Measurements from ENCODE around the gene CLEC7A. TPM values are rescaled to one million over a fixed set of nuclear protein-coding genes. Genes with fewer than 3 reads are reported as not detected.

Gene CLEC7A
- total RNA-seq, 6 experiments from 2014 or later = not detected

DNA sequence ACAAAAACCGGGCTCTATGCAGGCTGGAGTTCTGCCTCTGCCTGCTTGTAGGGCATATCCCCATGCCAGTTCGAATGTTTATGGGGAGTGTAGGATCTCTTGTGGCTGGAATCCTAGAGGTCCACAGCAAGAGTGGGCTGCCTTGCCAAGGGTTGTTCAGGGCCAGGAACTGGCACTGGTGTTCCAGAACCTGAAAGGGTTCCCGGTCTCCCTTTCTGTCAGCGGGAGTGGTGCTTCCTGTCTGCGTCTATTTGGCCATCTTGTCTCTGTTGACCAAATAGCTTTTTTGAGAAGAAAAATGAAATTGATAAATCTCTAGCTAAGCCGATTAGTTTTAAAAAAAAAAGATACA, 24.1 kb upstream of the CLEC7A start:
- no peaks in the 10 kb centered on the region for H3K27me3 Mint-ChIP-seq (ENCODE audit: insufficient read depth)
- peak overlapping the region; percentile 80 for H3K4me3 Mint-ChIP-seq
- no peak for DNase-seq
- TF ChIP-seq, protein P1, sequence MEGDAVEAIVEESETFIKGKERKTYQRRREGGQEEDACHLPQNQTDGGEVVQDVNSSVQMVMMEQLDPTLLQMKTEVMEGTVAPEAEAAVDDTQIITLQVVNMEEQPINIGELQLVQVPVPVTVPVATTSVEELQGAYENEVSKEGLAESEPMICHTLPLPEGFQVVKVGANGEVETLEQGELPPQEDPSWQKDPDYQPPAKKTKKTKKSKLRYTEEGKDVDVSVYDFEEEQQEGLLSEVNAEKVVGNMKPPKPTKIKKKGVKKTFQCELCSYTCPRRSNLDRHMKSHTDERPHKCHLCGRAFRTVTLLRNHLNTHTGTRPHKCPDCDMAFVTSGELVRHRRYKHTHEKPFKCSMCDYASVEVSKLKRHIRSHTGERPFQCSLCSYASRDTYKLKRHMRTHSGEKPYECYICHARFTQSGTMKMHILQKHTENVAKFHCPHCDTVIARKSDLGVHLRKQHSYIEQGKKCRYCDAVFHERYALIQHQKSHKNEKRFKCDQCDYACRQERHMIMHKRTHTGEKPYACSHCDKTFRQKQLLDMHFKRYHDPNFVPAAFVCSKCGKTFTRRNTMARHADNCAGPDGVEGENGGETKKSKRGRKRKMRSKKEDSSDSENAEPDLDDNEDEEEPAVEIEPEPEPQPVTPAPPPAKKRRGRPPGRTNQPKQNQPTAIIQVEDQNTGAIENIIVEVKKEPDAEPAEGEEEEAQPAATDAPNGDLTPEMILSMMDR (IDR thresholded peaks at IDR 0.05) = no peak
- peaks cover 5% of the 10 kb centered on the region; the same call in 1 of the 2 replicates for H3K9me3 Mint-ChIP-seq
- peaks cover 42% of the 10 kb centered on the region for H3K4me1 Mint-ChIP-seq (ENCODE audit: low read depth)
- peak overlapping the region; percentile 80 for H3K27ac Mint-ChIP-seq
- H3K36me3 Mint-ChIP-seq (ENCODE audit: low read depth) = peaks cover 9% of the 10 kb centered on the region; the same call in 1 of the 2 replicates

DNA sequence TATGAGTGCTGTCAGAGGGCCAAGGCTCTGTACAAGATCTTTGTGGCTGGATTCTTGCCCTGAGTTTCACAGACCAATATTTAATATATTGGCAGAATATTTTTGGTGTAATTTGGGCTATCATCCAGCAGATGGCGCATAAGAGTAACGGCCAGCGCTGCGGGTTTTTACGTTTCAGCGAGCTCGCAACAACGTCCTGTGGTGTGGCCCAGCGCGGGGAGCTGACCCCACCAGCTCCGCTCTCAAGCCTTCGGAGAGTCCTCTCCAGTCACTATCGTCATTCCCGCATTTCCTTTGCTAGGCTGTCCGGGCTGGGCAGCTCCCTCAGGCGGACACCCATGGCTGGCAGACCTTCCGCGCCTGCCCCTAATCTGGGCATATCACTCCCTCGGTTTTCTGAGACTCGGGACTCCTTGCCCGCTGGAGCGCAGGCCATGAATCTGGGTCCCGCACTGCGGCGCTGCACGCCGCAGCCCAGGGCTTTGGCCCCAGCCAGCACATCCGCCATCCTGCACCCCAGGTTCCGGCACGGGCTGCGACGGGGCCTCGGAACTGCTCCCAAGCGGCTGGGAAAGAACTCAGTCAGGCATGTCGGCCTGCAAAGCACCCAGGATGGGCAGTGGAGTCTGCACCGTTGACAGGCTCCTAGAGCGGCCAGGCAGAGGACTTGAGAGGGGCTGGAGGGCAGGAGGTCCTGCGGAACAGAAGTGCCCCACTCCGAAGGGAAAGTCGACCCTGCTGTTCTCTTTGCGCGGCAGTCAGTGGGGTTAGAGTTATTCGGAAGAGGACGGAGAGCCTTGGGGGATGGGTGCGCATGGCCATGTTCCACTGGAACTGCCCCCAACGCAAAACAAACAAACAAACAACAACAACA, 23.5 kb upstream of the CLEC7A start:
- TF ChIP-seq, protein P1 (IDR thresholded peaks at IDR 0.05) = peak; percentile 94
- H3K9me3 Mint-ChIP-seq = peaks cover 5% of the 10 kb centered on the region; the same call in 1 of the 2 replicates
- peaks cover 9% of the 10 kb centered on the region; the same call in 1 of the 2 replicates for H3K36me3 Mint-ChIP-seq (ENCODE audit: low read depth)
- H3K4me3 Mint-ChIP-seq = peak overlapping the region; percentile 80
- H3K4me1 Mint-ChIP-seq (ENCODE audit: low read depth) = peaks cover 36% of the 10 kb centered on the region
- H3K27ac Mint-ChIP-seq = peak overlapping the region; percentile 80
- DNase-seq = peak; percentile 63
- H3K27me3 Mint-ChIP-seq (ENCODE audit: insufficient read depth) = no peaks in the 10 kb centered on the region; the same call in 1 of the 2 replicates

DNA sequence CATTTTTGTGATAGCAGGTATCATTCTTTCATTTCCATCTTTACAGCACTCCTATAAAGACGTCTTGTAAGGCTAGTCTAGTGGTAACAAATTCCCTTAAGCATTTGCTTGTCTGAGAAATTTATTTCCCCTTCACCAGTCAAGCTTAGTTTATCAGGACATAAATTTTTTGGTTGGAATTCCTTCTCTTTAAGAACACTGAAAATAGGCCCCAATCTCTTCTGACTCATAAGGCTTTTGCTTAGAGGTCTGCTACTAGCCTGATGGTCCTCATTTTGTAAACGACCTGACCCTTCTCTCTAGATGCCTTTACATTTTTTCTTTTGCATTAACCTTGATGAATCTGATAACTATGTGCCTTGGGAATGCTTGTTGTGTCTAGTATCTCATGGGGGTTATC, 21.6 kb upstream of the CLEC7A start:
- Mint-ChIP-seq H3K4me3 (no peak overlapping the region), H3K9me3 (peaks cover 5% of the 10 kb centered on the region; the same call in 1 of the 2 replicates)

DNA sequence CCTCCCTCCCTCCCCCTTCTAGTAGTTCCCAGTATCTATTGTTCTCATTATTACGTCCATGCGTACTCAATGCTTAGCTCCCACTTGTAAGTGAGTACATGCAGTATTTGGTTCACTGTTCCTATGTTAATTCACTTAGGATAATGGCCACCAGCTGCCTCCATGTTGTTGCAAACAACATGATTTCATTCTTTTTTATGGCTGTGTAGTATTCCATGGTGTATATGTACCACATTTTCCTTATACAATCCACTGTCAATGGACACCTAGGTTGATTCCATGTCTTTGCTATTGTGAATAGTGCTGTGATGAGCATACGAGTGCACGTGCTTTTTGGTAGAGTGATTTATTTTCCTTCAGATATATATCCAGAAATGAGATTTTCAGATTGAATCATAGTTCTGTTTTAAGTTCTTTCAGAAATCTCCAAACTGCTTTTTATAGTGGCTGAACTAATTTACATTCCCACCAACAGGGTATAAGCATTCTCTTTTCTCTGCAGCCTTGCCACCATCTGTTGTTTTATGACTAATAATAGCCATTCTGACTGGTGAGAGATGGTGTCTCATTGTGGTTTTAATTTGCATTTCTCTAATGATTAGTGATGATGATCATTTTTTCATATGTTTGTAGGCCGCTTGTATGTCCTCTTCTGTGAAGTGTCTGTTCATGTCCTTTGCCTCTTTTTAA, 17.9 kb upstream of the CLEC7A start:
- no peak overlapping the region for H3K4me3 Mint-ChIP-seq
- H3K36me3 Mint-ChIP-seq (ENCODE audit: low read depth) = 0 out of 2 replicates have a peak, but pooled peaks cover 4% of the 10 kb centered on the region
- H3K4me1 Mint-ChIP-seq (ENCODE audit: low read depth) = peaks cover 34% of the 10 kb centered on the region
- peaks cover 5% of the 10 kb centered on the region; the same call in 1 of the 2 replicates for H3K9me3 Mint-ChIP-seq
- DNase-seq = no peak
- TF ChIP-seq, protein P1 (IDR thresholded peaks at IDR 0.05) = no peak
- no peak overlapping the region for H3K27ac Mint-ChIP-seq
- no peaks in the 10 kb centered on the region; the same call in 1 of the 2 replicates for H3K27me3 Mint-ChIP-seq (ENCODE audit: insufficient read depth)

More for the DNA sequence above, 21.6 kb upstream of the CLEC7A start:
- H3K27me3 Mint-ChIP-seq (ENCODE audit: insufficient read depth) = no peaks in the 10 kb centered on the region; the same call in 1 of the 2 replicates
- TF ChIP-seq, protein P1 (IDR thresholded peaks at IDR 0.05) = no peak
- peak overlapping the region; percentile 36; the same call in 1 of the 2 replicates for H3K27ac Mint-ChIP-seq
- 0 out of 2 replicates have a peak, but pooled peaks cover 4% of the 10 kb centered on the region for H3K36me3 Mint-ChIP-seq (ENCODE audit: low read depth)
- H3K4me1 Mint-ChIP-seq (ENCODE audit: low read depth) = peaks cover 31% of the 10 kb centered on the region
- peak; percentile 74 for DNase-seq

DNA sequence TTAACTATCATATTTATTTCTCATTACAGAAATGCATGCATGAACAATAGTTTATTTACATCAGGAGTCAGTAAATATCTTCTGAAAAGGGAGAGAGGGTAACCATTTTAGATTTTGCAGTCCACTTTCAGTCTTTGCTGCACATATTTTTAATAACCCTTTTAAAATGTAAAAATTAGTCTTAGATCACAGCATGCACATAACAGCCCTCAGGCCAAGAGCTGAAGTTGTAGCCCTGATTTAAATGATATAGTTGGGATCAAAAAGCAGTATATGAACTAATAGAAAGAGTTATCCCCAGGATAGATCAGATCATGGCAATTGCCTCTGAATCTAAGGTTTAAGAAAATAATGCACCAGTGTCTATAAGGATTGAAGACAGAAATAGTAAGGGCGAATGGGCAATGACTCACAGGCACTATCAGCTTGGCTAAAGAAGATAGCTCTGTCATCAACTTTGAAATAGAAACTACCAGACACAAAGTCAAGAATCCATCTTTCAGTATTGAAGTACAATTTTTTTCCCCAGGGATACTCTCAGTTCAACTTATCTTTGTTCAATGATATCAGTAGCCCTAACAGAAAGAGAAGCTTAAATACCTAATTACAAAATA, 13.1 kb upstream of the CLEC7A start:
- Mint-ChIP-seq H3K36me3 (ENCODE audit: low read depth) (no peaks in the 10 kb centered on the region), H3K4me3 (peak overlapping the region; percentile 2; the same call in 1 of the 2 replicates), H3K9me3 (no peaks in the 10 kb centered on the region), H3K27me3 (ENCODE audit: insufficient read depth) (no peaks in the 10 kb centered on the region), H3K4me1 (ENCODE audit: low read depth) (peaks cover 35% of the 10 kb centered on the region), H3K27ac (peak overlapping the region; percentile 35)
- DNase-seq = peak; percentile 39
- TF ChIP-seq, protein P1 (IDR thresholded peaks at IDR 0.05) = no peak

Data from HFFc6 (cell line).